HG02610 (cell line): ENCODE measurements around the gene USP44.

ENCODE experiments used
- ATAC-seq: cut with Tn5 transposase; IDR thresholded peaks from one replicate; pipeline ENCODE4 v1.9.1; 2021; ENCODE audit warnings: mild to moderate bottlenecking, moderate library complexity; ENCODE audit not compliant: unreplicated experiment

Gene USP44

DNA sequence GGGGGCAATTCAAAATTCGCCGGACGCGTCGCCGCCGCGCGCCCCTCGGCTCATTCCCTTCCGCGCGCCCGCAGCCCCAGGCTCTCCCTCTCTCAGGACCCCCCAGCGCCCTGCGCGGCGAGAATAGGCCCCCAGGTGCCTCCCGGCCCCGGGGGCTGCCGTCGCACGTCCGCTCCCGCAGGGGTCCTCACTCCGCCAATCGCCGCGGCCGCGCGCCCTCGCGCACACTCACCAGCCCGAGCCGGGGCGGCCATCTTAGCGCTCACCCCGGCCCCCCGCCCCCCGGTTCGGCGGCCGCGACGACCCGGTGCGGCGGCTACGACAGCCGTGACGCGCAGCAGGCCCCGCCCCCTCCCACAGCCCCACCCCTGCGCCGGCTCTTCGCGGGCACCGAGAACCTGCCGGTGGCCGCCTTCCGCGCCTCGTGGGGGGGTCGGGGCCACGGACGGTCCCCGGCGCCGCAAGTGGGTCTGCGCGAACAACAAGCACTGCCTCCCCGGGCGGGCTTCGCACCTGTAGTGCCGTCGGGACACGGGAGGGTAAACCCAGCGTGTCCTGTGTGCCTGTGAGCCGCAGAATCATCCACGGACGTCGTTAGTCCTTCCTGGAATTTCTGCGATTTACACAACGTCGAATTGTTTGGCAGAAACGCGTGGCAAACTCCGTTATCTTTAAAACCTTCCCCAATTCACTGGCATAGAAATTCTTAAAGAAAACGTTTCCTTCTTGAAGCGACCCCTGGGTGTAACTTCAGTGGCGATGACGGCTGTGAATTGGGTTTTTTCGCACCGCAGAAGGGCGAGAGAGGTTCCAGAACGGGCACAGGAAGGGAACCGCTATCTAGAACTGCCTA, 2.5 kb downstream of the USP44 start:
- ATAC-seq: no peak

DNA sequence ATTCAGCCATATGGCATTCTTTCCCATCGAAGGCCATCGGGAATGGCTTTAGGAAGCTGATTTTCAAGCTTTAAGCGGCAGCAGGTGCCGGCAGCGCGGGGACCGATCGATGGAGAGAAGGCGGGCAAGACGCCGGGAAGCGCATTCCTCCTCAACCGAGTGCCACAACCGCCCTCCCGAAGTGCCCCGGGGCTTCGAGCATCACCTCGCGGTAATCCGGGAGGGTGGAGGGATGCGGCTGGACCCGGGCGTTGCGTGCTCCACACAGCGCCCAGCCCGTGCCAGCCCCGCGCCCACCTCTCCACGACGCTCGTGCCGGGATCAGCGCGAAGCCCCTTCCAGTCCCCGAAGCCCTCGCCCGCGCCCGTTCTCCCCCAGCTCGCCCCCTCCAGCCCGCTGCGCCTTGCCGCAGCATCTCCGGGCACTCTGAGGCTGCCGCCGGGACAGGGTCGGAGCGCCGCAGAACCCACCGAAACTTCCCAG, 3.2 kb downstream of the USP44 start:
- ATAC-seq: no peak

DNA sequence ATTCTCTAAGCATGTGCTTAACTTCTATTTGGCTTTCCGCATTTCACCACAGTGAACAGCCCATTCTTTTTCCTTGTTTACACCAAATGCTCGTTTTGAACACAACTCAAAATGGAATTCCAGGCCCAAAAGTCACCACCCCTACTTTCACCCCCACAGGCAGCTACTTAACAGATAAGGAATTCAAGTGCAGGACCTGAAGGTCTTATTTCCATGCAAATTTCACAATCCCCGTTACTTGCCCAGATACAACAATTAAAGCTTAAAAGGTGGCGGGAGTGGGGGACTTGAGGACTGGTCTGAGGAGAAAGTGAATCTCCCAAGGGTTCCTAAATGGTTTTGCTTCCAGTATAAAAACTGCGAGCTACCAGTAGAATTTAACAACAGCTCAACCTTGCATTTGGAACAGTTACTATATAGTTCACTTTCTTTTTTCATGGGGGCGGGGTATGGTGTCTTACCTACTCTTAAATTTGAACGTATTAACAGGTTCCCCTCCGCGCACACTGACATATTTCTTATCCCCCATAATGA, 3.7 kb downstream of the USP44 start:
- no peak for ATAC-seq

DNA sequence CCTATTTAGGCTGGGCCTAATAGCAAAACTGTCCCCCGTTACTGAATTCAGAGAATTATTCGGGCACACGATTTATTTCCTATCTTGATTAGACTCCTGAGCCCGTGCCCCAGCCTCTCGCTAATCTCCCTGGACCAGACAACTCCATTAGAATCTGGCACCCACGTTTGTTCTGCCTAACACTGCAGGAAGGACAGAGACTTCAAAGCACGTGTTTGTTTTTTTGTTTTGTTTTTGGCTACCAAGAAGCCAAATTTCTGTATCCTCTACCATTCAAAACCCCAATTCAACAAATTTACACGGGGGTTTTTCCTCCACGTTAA, 4.8 kb downstream of the USP44 start:
- no peak for ATAC-seq

DNA sequence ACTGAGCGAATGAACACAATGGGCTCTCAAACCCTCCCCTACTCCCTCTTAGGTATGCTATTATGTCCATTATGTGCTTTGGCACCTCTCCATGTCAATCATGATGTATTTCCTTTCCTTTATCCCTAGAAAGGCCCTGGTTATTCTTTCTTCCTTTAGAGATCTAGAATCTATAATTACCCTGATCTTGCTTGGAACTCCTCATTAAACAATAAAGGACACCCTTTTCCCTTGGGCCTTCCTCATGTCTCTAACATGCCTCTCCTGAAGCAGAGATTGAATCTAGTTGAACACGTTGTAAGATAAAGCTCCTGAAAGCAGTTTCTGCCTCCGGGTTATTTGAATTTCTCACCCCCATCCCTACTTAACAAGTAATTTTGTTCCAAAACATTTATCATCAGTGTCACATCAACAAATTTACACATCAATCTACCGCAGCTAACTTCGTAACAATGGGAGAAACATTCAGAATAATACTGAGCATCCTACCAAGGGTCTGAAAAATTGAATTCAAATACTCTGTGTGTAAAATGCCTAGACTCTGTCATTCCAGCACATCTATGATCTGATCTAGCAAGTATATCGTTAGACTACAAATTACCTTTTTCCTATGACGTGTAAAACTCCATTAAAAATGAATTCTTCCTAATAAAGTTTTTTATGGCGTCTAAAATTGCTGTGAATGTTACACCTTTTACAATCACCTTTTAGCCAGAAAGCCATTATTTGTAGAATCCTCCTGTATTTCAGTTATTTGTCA, 5.4 kb downstream of the USP44 start:
- ATAC-seq: no peak

DNA sequence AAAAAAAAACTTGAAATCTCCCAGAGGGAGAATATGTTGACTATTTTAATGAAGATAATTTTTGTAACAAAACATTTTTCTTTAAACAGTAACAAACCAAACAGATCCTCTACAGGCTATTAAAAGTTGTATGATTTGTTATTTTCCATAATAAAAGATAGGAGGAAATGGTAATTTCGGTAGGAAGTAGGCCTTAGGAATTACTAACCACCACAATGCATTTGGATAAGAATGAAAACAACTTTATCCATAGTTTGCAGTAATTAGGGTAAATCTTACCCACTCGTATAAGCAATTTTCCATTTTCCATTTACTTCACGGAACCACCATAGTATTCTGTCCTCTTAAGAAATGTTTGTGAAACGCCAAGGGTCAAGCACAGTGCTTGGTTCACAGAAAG, 6.0 kb downstream of the USP44 start:
- ATAC-seq: no peak

DNA sequence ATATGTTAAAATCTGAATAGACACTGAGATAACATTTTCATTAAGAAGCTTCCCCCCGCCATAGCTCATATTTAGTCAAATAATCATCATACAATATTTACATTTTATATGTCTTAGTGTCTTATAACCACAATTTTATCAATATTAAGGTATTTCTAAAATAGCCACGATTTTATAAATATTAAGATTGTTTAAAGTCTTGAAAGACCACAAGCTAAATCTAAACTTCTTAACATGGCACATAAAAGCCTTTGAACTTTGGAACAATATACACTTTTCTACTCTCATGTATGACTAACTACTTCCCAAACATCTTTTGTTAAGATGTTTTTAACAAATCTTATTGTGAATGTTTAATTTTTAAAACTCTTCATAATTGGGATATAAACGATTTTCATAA, 6.5 kb downstream of the USP44 start:
- no peak for ATAC-seq

DNA sequence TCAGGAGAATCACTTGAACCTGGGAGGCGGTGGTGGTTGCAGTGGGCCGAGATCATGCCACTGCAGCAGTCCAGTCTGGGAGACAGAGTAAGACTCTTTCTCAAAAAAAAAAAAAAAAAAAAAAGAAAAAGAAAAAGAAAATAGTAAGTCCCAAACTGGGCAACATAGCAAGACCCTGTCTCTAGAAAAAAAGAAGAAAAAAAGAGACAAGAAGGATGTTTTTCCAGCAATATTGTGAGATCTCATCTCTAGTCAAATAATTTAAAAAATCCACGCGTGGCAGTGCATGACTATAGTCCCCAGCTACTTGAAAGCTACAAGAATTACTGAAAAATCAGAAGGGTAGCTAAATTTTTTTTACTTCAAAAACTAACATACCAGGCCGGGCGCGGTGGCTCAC, 8.0 kb downstream of the USP44 start:
- no peak for ATAC-seq

DNA sequence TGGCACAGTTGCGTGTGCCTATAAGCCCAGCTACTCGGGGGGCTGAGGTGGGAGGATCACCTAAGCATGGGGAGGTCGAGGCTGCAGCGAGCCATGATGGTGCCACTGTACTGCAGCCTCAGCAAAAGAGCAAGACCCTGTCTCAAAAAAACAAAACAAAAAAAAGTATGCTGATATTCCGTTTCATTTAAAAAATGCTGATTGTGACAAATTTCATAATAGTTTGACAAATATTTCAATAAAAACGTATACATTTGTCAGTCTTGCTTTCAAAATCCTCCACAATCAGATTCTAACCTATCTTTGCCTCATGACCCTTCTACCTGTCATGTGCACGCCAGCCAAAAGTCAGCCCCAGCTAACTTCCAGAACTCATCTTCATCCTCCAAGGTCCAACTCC, 9.8 kb downstream of the USP44 start:
- ATAC-seq: no peak

DNA sequence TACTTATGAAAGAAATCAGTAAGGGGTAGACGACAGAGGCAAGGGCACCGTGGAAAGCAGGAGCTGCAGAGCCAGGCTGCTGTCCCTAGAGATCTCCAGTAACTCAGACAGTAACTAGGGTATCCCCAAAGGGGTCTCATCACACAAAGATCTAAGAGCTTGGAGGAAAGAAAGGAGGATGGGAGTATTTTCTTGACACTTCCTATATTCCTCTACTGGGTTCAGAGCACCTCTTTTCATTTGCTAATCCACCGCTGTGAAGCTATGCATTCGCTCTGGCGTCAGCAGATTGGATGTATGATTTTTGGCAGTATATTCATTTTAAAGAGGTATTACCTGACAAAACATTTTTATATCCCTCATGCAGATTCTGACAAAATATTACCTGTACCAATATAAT, 12.6 kb downstream of the USP44 start:
- no peak for ATAC-seq

DNA sequence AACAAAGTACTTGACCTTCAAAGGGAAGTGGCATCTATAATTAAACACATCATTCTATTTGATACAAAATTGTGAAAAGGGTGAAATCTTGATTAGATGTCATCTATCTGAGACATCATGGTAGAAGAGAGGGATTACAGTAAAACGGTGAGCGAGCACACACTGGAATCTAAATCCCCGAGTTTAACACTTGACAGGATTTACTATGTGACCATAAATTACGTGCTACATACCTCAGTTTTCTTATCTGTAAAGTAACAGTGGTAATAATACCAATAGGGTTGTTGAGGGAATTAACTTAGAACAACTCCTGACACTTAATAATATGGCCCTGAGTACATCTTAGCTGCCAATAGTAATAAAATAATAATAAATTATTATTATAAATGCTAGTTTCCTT, 13.3 kb downstream of the USP44 start:
- no peak for ATAC-seq

DNA sequence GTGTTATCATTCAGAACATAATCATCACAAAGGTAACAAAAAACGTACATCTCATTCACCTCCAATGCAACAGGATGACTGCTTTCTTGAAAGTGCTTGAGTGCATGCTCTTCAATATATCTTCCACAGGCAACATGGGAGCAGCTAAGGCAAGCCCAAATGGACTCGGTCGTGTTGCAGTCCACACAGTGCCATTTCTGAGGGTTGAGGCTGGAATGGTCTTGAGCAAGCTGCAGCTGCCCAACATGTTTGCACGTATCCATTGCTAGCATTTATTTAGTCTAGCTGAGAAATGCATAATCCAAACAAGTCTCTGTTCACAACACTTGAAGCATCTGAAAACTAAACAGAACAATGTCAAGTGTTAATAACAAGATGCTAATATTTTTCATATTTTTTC, 17.3 kb downstream of the USP44 start:
- ATAC-seq: no peak

DNA sequence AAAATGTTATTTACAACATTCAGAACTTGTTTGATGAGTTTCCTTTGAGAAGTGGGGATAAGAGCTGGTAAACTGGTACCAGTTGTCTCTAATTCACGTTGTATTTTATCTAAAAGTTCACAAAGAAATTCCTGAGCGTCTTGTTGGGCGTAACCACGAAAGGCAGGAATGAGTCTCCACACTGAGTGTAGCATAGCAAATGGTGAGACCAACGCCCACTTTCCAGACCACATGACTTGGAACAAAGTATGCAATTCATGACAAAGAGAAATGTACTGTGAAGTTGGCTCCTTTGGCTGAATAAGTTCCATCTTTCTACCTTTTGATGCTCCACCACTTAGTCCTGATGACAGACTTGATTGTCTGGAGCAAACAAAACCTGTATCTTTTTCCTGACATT, 18.4 kb downstream of the USP44 start:
- ATAC-seq: no peak

DNA sequence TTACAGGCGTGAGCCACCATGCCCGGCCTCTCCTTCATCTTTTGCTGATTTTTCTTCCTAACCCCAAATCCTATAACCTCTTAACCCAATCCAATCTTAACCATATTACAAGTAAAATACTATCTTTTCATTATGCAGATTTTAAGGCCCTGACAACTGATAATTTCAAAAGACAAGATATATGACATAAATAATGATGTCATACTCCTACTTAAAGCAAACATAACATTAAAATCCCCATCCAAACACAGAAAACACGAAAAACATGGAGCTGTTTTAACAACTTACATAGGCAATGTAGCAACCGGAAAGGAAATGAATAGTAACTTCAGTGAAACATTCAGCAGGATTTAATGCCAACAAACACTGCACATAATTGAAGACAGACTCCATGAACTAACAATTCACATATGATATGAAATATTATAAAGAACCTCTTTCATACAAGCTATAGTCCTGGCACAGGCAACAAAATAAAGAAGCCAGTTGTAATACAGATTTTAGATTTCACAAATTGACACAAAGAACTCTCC, 21.5 kb downstream of the USP44 start:
- no peak for ATAC-seq

DNA sequence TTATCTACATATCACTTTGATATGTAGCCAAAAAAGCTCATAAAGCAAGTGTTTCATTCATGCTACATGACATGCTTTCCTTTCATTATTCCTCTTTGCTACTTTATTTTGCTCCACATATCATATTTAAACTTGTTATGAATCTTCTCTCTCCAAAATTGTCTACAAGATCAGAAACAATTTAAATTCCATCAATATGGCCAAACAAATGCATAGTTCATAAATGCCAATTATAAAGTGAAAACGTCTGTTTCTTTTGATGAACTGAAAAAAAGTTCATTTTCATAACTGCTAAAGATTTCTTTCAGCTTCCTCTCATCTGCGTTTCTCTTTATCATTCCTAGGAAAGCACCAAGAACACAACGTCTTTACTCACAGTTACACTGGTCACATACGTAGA, 22.8 kb downstream of the USP44 start:
- no peak for ATAC-seq

DNA sequence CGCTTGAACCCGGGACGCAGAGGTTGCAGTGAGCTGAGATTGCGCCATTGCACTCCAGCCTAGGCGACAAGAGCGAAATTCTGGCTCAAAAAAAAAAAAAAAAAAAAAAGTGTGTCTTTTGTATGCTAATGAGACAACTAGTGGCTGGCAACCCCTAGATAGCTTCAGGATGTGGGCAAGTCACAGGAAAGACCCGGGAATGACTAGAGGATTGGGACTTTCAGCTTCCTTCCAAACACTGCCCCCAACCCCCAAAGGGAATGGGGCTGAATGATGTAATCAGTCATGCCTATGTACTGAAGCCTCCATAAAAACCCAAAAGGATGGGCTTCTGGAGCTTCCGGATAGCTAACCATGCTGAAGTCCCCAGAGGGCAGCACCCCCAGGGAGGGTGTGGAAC, 28.6 kb downstream of the USP44 start:
- no peak for ATAC-seq

DNA sequence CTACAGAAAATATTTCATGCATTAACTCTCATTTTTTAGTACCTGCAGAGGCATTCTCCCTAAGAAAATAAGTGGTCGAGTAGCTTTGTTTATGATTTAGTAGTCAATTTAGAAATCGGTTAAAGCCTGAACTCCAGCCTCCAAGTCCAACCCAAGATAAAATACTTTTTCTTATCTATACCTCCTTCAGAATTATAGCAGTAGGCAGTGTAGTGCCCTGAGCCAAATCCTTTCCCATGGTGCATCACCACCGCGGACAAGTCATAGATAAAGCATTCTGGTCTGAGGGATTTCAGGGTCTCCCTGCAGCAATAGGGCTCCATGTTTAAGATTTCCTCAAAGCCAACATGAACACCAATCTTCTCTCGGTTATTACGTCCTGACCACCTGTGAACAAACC, 30.5 kb downstream of the USP44 start:
- ATAC-seq: no peak

DNA sequence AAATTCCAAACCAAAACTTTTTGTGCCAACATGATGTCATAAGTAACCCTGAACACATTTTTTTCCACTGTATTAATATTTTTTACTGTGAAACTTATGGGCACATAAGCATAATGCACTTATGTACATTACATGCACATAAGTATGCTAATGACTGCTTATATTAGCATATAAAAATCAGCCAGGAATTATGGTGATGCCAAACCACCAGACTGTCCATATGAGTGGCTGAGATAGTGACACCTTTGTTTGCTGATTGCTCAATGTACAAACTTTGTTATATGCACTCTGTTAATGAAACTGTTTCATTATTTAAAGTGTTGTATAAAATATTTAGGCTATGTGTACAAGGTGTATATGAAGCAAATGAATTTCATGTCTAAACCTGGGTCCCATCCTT, 32.3 kb downstream of the USP44 start:
- ATAC-seq: no peak

DNA sequence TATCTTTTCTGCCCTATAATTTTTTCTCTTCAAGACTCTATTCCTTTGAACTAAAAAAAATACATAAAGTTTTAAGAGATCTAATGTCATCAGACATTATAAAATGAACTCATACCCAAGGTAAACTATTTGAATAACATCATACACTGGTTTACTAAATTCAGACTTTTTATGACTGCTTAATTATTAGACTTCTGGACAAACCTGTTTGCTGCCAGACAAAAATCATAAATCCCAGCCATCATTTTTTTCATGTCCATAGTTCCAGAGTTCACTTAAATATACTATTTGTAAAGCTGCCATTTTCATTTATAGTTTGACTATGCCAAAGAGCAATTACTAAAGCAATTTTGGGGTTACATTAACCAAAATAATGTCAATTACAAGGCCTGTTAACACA, 34.0 kb downstream of the USP44 start:
- no peak for ATAC-seq

DNA sequence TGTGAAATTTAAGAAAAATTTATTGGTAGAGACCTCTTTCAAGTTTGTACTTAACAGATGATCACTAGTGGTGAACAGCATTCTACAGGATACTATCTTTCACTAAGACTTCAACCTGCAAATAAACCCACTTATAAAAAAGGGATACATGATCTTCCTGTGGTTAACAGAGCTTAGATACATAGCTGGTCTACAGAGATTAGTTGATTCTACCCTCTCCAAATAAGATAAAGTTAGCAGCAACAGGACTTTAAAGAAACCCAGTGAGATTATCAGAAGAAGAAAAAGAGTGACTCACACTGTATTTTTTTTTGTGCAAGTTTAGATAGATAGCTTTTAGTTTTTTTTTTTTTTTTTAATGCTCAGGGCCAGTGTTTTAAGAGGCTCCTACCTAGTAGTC, 34.5 kb downstream of the USP44 start:
- no peak for ATAC-seq

DNA sequence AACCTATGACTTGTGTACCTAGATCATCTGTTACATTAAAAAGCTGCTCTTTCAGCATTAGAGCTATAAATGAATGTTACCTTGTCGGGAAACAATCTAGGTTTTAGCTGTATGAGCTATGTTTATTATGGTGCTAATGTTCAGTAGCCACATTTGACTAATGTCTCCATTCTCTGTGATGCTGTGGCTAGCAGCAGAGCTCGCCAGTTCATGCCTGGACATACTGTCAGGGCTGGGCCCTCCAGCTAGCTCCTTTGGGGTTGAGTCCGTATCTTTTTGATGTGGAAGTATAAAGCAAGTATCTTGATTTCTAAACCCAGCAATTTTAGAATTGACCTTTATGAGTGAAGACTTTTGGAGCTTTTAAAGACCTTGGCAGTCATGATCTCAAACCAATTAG, 36.1 kb downstream of the USP44 start:
- no peak for ATAC-seq

DNA sequence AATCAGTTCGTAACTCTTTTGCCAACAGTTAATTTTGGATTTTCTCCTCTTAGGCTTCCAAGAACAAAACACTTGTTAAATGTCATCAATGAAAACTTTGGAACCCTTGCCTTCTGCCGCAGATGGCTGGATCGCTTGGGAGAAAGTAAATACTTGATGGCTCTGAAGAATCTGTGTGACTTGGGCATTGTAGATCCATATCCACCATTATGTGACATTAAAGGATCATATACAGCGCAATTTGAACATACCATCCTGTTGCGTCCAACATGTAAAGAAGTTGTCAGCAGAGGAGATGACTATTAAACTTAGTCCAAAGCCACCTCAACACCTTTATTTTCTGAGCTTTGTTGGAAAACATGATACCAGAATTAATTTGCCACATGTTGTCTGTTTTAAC, 37.7 kb downstream of the USP44 start:
- ATAC-seq: no peak
